NK-92 treated with Interleukin-12 subunit alpha and Interleukin-12 subunit beta, amount 100 ng/mL, for 24 hours (cell line): Measurements from ENCODE around the gene ZC3H11A.
"Not testable (repeated sequence)": the region's sequence is repeated elsewhere in the genome, so short reads cannot be mapped to it uniquely, and the experiment has no call there.

Source experiments
- DNase-seq: peaks from one replicate; lab custom pipeline; 2025; lab: John Stamatoyannopoulos, UW

Gene ZC3H11A

DNA sequence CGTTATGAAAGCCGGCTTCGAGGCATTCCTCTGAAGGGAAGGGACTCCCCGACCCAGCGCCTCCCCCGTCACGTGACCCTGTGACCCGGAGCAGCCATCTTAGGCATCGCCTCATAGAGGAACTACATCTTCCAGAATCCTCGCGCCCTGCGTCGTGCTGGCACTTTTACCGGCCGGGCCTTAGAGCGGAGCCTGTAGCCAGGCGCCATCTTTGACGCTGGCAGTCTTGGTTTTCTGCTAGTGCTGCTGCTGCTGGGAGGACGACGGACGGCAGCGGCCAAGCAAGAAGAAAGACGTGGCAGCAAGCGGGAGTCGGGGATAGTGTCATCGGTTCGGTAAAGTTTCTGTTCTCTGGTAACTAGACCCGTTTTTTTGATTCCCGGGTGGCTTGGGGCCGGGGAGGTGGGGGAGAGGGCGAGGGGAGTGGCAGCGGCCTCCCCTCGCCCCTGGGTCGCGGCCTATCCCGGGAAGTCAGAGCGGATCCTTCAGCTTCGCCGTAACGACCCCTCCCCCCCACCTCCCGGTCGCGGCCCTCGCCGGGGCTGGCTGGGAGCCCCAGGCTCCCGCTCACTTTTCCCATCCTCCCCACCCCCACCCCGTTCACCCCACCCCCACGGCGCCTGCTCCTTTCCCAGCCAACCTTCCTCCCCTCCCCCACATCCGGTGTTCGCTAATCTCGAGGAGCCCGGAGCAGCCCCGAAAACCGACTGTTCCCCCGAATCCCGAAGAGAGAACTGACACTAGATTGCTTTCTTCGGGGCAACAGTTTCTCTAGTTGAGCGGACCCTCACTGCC is at the start of gene ZC3H11A, which contains the start of gene ZBED6:
ZC3H11A (plus strand) TSS at position 183 of the 795 bp plus-strand sequence. CDS start 21,448 bp downstream, outside the sequence.
ZBED6 (plus strand) TSS at position 183 of the 795 bp plus-strand sequence. CDS start 1,900 bp downstream, outside the sequence.
- peak; percentile 97 for DNase-seq

DNA sequence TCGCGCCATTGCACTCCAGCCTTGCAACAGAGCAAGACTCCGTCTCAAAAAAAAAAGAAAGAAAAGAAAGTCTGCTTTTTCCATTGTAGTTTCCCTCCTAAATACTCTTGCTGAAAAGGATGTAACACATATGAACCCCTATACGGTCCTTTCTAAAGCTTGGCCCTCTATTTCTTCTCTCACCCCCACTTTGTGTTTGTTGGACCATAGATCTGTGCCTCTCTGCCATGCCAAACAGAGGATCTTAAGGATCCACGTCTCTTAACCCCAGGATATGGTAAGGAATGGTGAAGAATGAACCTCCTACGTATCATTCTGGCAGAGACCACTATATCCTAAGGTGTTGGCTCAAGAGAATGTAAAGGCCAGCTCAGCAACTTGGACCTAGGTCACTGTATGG is 49.1 kb upstream of the ZC3H11A start:
- DNase-seq, result no peak

DNA sequence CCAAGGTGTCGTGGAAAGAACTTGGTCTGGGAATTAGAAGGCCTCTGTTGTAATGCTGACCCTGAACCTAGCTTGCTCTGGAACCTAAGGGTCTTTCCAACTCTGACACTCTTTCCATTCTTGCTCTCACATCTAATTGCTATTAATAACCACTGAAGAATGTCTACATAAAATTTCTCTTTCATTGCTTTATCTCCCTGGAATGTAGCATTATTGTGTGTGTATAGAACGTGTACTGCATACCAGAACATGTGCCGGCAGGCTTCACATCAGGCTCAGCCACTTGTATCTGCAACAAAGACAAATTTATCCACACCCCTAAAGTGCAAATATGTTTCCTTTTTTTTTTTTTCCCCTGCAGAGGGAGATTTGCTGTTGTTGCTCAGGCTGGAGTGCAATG is 44.4 kb upstream of the ZC3H11A start:
- DNase-seq, result no peak

DNA sequence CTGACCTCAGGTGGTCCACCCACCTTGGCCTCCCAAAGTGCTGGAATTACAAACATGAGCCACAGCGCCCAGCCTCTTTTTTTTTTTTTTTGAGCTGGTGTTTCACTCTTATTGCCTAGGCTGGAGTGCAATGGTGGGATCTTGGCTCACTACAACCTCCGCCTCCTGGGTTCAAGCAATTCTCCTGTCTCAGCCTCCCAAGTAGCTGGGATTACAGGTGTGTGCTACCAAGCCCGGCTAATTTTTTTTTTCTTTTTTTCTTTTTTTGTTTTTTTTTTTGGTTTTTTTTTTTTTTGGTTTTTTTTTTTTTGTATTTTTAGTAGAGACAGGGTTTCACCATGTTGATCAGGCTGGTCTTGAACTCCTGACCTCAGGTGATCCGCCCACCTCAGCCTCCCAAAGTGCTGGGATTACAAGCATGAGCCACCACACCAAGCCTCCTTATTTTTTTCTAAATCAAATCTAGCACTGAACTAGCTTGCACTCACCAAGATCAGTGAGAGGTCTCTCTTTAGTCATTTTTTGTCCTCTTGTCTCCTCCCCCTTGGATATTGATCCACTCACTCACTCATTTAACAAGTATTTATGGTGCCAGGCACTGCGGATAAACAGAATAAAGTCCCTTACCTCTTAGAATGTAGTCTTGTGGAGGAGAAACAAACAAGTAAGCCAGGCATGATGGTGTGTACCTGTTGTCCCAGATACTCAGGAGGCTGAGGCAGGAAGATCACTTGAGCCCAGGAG is 43.6 kb upstream of the ZC3H11A start:
- not testable (repeated sequence) for DNase-seq

DNA sequence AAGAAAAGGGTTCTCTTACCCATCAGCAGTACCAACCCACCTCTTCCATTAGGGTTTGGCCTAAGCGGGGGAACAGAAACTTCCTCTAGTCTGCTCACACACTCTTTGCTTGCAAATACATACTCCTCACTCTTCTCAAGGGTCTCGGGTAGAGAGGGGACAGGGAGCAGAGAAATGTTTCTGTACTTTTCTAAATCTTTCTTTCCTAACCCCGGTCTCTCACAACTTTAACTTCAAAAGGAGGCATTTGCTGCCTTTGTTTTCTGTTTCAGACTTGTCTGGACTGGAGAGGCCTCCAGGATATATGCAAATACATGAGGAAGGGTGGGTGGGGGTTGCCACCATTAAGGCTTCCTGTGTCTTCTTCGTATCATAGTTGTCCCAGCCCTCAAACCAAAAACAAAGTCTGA is 41.0 kb upstream of the ZC3H11A start:
- DNase-seq, result no peak

DNA sequence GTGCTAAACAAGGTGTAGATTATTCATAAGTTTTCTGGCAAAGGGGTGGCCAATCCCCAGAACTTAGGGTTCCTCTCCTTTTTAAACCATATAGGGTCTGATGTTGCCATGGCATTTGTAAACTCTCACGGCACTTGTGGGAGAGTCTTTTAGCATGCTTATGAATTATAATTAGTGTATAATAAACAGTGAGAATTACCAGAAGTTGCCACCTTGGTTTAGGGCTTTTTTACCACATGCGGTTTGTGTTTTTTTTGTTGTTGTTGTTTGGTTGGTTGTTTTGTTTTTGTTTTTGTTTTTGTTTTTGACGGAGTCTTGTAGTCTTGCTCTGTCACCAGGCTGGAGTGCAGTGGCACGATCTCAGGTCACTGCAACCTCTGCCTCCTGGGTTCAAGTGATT is 39.4 kb upstream of the ZC3H11A start:
- no peak for DNase-seq

DNA sequence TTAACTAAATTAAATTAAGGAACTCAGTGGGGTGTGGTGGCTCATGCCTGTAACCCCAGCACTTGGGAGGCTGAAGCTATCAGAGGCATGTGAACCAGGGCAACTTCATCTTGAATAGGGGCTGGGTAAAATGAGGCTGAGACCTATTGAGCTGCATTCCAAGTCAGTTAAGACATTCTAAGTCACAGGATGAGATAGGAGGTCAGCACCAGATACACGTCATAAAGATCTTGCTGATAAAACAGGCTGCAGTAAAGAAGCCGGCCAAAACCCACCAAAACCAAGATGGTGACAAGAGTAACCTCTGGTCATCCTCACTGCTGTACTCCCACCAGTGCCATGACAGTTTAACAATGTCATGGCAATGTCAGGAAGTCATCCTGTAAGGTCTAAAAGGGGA is 36.7 kb upstream of the ZC3H11A start:
- DNase-seq, result not testable (repeated sequence)

DNA sequence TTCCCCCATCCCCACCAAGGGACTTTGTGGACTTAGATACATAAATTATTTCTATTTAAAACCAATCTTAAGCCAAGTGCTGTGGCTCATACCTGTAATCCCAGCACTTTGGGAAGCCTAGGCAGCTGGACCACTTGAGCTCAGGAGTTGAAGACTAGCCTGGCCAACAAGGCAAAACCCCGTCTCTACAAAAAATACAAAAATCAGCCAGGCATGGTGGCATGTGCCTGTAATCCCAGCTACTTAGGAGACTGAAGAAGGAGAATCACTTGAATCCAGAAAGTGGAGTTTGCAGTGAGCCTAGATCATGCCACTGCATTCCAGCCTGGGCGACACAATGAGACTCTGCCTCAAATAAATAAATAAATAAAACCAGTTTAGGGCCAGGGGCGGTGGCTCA is 34.9 kb upstream of the ZC3H11A start:
- DNase-seq, result no peak

DNA sequence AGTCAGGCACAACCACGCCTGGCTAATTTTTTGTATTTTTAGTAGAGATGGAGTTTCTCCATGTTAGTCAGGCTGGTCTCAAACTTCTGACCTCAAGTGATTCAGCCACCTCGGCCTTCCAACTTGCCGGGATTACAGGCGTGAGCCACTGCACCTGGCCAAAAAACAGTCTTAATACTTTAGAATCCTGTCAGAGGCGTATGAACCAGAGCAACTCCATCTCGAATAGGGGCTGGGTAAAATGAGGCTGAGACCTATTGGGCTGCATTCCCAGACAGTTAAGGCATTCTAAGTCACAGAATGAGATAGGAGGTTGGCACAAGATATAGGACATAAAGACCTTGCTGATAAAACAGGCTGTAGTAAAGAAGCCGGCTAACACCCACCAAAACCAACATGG is 33.5 kb upstream of the ZC3H11A start:
- DNase-seq, result not testable (repeated sequence)

DNA sequence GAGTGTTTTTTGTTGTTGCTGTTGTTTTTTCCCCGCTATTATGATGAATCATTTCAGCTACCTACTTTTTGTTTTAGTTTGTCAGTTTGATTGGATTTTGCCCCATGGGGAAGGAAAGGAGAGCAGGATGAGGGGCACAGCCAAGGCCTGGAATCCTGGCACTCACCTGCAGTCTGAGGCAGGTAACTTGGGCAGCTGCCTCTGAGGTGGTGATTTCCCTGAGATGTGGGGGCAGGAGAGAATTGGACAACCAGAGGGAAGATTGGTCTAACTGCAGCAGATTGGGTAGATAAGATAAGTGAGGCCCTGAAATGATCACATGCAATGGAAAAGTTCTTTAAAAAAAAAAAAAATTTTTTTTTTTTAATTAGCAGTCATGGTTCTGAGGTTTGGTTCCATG is 31.9 kb upstream of the ZC3H11A start:
- no peak for DNase-seq

DNA sequence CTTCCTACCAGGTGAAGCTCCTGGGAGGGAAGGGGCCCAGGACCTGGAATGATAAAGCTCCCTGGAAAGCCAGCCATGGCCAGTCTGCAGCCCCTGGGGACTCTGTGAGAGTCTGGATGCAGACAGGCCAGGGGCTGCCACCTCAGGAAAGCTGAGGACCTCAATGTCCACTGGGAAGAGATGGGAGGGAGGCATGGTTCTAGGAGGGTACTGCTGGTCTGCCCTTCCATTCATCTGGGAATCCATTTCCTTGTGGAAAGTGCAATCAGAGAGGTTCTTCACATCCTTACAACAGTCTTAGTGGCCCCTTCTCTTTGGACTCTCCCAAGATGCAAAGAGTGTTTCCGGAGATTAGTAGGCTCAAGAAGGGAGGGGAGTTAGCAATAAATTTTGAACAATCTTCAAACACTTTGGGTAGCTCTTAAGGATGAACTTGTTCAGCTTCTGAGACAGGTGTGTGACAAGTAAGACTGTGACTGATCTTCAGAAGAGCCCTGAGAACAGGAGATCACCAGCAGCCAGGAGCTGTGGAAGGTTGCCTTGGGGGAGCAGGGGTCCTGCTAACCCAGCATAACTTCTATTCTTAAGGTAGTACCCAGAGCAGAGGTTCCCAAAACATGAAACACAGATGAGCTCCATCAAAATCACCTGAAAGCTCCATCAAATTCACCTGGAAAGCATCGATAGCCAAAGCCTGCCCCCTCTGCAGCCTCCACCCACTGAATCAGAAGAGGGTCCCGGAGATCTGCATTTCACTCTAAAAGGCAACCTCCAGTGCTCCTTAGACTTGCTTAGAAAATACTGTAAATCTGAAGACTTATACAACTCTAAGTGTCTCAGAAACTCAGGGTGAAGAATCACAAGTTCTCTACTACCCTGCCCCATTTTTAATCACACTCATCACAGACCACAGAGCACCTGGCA is 31.1 kb upstream of the ZC3H11A start:
- no peak for DNase-seq

DNA sequence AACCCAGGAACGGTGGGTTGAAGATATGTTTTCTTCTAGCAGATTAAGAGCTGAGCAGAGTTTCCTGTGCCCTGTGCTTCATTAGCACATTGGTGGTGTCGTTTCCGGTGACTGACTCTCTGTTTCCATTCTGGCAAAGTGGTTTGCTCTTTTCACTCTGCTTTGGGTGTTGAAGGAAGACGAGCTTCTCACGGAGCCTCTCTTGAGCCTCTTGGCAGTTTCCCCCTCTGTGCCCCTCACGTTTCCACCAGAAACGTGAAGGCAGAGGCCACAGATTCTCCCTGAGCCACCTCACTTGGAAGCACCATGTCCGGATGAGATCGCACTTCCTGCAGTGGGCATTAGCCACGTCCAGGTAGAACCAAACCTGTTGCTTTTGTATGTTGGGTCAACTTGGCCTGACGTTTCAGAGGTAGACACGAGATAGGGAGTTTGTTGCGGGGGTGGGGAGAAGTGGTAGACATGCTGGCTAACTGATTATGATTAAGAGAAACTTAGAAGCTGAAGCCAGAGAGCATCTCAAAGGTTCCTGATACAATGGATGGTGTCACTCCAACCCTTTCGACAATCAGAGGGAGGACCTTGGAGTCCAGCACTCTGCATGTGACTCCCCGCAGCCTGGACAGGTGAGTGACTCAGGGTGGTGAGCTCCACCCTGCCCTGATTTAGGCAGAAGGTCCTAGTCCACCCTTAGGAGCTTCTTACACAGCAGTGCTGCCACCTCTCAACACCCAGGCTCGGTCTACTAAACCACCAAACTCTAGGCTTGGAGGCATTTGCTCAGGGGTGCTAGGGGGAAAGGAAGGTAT is 30.2 kb upstream of the ZC3H11A start, which contains the start of gene LAX1:
LAX1 (plus strand) TSS at position 155 of the 809 bp plus-strand sequence; CDS start at position 538, 383 bp downstream.
- peak; percentile 79 for DNase-seq

DNA sequence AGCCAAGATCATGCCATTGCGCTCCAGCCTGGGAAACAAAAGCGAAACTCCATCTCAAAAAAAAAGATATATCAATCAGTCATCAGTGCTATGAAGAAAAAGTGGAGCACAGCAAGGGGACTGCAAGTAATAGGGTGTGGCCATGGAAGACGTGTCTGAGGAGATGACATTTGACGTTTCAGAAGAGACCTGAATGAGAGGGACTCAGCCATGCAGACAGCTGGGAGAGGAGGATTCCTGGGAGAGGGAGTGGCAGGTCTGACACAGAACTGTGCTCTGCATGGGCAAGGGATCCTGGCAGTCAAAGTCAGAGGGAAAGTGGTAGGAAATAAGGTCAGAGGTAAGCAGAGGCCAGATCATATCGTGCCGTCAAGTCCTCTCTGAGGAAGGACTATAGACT is 27.2 kb upstream of the ZC3H11A start:
- no peak for DNase-seq

DNA sequence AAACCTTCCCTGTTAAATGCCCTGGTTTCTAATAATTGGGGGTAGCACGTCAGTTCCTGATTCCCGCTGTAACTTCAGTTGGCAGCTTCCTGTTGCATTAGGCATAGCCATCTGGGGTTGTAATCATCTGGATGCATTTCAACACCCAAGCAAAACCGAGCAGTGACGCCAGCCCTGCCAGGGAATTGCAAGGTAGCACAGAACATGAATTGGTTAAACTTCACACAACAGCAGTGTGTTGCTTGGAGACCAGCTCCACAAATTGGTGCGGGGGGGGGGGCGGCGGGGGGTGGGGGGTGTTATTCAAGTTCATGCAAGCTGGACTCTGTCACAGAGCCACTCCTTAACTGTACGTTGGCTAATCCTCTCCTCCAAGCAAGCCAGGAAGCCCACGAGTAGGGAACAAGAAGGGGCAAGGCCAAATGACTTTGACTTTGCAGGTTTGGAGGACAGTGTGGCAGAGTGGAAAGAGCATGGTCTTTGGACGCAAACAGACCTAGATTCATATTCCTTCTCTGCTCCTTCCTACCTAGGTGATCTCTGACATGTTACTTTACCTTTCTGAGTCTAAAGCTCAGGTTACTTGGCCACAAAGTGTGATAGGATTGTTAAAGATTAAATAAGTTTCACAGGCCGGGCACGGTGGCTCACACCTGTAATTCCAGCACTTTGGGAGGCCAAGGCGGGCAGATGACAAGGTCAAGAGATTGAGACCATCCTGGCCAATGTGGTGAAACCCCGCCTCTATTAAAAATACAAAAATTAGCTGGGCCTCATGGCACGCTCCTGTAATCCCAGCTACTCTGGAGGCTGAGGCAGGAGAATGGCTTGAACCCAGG is 25.7 kb upstream of the ZC3H11A start:
- DNase-seq, result no peak

DNA sequence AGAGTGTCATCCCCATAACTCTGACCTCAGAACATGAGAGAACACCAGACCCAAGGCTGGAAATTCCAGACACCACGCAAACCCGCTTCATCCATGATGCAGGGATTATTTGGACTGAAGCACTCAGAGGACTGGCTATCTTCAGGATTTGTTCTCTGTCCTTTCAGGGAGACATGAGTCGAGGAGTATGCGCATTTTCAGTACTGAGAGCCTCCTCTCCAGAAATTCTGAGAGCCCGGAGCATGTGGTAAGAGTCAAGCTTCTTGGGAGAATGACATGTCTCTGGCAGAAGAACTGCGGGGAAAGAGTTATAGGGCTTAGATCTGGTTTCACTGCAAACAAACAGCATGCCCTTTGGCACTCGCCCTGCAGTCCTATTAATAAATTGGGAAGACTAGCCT is 23.5 kb upstream of the ZC3H11A start:
- no peak for DNase-seq

DNA sequence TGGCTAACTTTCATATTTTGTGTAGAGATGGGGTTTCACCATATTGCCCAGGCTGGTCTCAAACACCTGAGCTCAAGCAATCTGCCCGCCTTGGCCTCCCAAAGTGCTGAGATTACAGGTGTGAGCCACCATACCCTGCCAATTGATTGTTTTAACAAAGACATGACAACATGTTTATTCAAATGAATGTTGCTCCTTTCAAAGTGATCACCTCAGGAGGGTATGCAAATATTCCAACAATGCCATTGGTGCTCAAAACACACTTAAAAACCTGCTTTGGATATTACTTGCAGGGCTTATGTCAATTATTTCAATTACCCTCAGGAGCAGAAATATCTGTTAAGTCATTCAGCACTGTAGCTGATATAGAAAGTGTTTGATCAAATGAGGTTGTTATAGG is 22.6 kb upstream of the ZC3H11A start:
- DNase-seq, result no peak

DNA sequence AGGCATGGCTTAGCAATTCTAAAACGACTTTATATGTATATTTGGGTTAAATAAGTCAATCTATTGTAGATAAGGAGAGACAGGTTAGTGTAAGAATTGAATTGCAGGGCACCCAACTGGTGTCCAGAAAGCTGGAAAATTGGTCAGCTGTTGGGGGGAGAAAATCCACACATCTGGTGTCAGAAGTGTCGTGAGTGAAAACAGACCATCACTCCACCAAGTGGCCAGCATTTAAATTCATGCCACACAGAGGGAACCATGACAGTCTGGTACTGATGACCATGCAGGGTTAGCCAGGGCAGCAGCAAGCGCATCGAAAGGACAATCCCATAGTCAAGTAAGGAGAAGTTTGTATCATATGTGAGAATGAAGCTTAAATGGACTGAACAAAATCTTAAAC is 18.8 kb upstream of the ZC3H11A start:
- DNase-seq, result no peak

DNA sequence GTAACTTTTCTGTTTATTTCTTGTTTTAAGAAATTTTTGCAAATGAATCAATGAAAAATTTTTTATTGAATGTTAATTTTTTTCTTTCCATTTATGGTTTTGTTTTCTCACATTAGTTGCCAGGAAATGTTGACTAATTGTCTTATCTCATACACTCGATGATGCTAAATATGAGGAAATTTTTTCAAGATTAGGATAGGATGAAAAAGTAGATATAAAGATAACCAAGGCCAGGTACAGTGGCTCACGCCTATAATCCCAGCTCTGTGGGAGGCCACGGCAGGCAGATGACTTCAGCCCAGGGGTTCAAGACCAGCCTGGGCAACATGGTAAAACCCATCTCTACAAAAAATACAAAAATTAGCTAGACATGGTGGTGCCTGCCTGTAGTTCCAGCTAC is 17.8 kb upstream of the ZC3H11A start:
- no peak for DNase-seq

DNA sequence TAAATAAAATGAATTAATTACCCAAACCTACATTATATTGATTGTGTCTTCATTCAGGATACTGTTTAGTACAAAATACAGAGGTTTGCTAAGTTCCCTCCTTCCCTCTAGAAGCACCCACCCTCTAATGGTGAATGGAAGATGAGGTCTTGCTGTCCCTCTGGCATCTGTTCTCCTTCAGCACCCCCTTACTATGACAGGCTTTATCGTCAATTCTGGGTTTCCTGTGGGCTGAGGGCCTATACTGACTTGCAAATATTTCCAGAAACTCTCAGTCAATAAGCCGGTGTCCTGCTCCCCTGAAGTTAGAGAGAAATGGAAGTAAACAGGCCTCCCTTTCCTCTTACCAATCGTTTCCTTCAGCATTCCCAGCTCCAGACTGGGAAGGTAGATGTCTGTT is 17.3 kb upstream of the ZC3H11A start:
- no peak for DNase-seq

DNA sequence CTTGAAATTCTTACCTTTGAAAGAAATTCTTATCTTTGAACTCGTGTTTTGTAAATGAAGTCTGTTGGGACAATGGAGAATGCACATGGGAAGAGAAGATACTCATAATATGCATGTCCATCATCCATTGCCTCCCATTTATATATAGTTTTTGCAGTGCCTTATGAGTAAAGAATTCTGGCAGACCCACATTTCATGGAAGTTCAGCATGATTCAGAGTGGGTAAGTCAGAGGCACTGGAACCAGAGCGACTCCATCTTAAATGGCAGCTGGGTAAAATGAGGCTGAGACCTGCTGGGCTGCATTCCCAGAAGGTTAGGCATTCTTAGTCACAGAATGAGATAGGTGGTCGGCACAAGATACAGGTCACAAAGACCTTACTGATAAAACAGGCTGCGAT is 16.6 kb upstream of the ZC3H11A start:
- DNase-seq, result no peak
